ENCODE data around the gene SLC11A2. TPM values are rescaled to one million over a fixed set of nuclear protein-coding genes. Genes with fewer than 3 reads are reported as not detected.

Gene SLC11A2
- total RNA-seq, 4 donors from 2014 or later, result 22.9 to 71.0 (median 61.4) TPM

DNA sequence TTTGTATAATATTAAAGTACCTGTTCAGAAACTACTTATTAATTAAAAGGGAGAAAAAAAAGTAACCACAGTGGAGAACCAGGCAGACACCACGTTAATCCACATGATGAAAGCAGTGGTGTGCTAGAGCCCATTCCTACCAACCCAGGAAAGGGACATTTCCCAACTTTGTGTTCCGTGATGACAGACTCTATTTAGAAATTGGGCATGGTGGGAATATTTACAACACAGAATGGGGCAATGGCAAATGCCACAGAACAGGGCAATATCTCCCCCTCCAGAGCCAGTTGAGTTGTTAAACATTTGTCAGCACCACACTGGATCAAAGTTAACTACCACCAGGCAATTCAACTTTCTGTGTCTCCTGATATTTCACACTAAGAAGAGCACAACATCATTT lies 75.1 kb downstream of the SLC11A2 start:
- Histone ChIP-seq H3K27ac (no peak overlapping the region), H3K9me3 (no peaks in the 10 kb centered on the region), H3K4me3 (no peak overlapping the region), H3K4me1 (no peaks in the 10 kb centered on the region), H3K27me3 (no peaks in the 10 kb centered on the region), H3K36me3 (no peaks in the 10 kb centered on the region)
- no peak for DNase-seq
- TF ChIP-seq CTCF (IDR thresholded peaks at IDR 0.05) (no peak), POLR2A (IDR thresholded peaks at IDR 0.05) (no peak)
- intact Hi-C loops (cut with DNase I; ENCODE audit: low total_unique reads), result no loop called here

DNA sequence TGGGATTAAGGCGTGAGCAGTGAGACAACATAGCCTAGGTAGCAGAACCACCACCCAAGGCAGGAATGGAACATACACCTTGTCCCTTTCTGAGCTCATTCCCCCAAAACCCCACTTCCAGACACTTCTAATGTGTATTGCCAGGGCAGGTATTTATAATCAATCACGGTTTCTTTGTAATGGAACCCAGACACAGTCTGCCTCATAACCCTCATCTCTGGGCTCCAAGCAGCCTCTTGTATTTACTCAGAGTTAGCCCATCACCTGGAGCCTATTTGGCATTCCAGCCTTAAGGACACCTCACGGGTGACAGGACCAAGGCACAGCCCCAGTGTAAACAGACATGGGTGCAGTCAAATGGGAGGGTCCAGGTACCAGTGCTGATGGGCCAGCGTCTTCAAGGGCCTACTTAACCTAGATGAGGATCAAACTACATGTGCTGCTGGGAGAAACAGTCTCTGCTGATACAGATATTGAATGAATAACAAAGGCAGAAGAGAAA lies 76.3 kb downstream of the SLC11A2 start:
- TF ChIP-seq POLR2A (IDR thresholded peaks at IDR 0.05), result no peak
- TF ChIP-seq CTCF (IDR thresholded peaks at IDR 0.05), result no peak
- Histone ChIP-seq H3K27me3 (no peaks in the 10 kb centered on the region), H3K27ac (no peak overlapping the region), H3K36me3 (no peaks in the 10 kb centered on the region), H3K4me3 (no peak overlapping the region), H3K4me1 (no peaks in the 10 kb centered on the region), H3K9me3 (no peaks in the 10 kb centered on the region)
- DNase-seq, result no peak
- intact Hi-C loops (cut with DNase I; ENCODE audit: low total_unique reads), result no loop called here

DNA sequence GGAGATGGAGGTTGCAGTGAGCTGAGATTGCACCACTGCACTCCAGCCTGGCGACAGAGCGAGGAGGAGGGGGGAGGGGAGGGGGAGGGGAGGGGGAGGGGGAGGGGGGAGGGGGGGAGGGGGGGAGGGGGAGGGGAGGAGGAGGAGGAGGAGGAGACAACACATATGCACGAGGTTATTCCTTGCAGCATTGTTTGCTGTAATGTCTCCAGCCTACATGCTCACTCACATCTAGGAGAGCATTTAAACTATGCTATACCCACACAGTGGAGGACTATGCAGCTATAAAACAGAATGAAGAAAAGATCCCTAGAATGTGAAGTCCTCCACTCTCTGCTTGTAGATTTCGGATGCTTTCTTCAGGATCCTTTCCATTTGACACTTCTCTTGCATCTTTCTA lies 77.4 kb downstream of the SLC11A2 start:
- TF ChIP-seq POLR2A (IDR thresholded peaks at IDR 0.05) (no peak), CTCF (IDR thresholded peaks at IDR 0.05) (no peak)

DNA sequence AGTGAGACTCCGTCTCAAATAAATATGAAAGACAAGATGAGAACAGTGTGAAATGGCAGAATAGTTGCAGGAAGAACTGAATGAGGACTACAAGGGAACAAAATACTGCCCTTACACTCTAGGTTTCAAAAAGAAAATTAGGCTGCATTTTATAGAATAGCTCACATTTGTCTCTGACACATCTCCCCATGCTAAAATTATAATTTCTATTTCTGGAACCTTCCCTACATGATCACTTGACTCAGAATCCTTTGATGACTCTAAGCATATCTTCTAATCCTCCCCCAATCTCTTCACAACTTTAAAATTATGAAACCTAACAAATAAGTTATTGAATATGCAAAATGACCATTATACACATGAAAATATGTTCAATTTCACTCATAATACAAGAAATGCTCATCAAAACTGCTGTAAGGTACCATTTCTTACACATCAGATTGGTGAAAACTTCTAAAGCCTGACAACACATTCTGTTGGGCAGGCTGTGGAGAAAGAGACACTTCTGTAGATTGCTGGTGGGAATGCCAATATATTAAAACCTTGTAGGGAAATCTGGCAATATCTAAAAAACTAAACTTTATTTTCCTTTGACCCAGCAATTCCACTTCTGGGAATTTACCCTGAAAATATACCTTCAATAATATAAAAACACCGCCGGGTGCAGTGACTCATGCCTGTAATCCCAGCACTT lies 78.1 kb downstream of the SLC11A2 start:
- intact Hi-C loops (cut with DNase I; ENCODE audit: low total_unique reads), result no loop called here
- no peaks in the 10 kb centered on the region for H3K36me3 ChIP-seq
- H3K27me3 ChIP-seq, result no peaks in the 10 kb centered on the region
- no peaks in the 10 kb centered on the region for H3K4me1 ChIP-seq
- H3K9me3 ChIP-seq, result no peaks in the 10 kb centered on the region
- no peak overlapping the region for H3K27ac ChIP-seq
- no peak overlapping the region for H3K4me3 ChIP-seq
- no peak for TF ChIP-seq CTCF (IDR thresholded peaks at IDR 0.05)
- TF ChIP-seq POLR2A (IDR thresholded peaks at IDR 0.05), result no peak
- DNase-seq, result no peak

More for the DNA sequence above, 77.4 kb downstream of the SLC11A2 start:
- H3K4me1 ChIP-seq, result no peaks in the 10 kb centered on the region
- no peak overlapping the region for H3K4me3 ChIP-seq
- intact Hi-C loops (cut with DNase I; ENCODE audit: low total_unique reads), result no loop called here
- no peaks in the 10 kb centered on the region for H3K9me3 ChIP-seq
- H3K27ac ChIP-seq, result no peak overlapping the region
- H3K27me3 ChIP-seq, result no peaks in the 10 kb centered on the region
- no peaks in the 10 kb centered on the region for H3K36me3 ChIP-seq
- DNase-seq, result no peak

- DNase-seq, result no peak
- H3K27ac ChIP-seq, result no peak overlapping the region
- H3K27me3 ChIP-seq, result no peaks in the 10 kb centered on the region
- H3K4me3 ChIP-seq, result no peak overlapping the region
- intact Hi-C loops (cut with DNase I; ENCODE audit: low total_unique reads), result no loop called here
- TF ChIP-seq CTCF (IDR thresholded peaks at IDR 0.05), result no peak
- TF ChIP-seq POLR2A (IDR thresholded peaks at IDR 0.05), result no peak
- no peaks in the 10 kb centered on the region for H3K36me3 ChIP-seq
- no peaks in the 10 kb centered on the region for H3K9me3 ChIP-seq
- peaks cover 0 to 4% of the 10 kb centered on the region in 2 donors for H3K4me1 ChIP-seq
These were observed 88.5 kb downstream of the SLC11A2 start for GRCh38 chr12:50937653-50938052.
